WTC11 (cell line): ENCODE results near the gene ZNF326. TPM values are rescaled to one million over a fixed set of nuclear protein-coding genes. Genes with fewer than 3 reads are reported as not detected.
A peak's percentile ranks its signal among the peaks of the same experiment; 100 is the strongest.

Experiments
- ATAC-seq: fragments of 200-7000 bp; cut with Tn5 transposase; 2 replicates; pipeline ENCODE4 v1.10.0; 2021; ENCODE audit warnings: mild to moderate bottlenecking, moderate library complexity
- CTCF ChIA-PET: fragments of 300-600 bp; sonication (Branson Sonifier 250); formaldehyde crosslinking; loops from one replicate; lab custom pipeline; 2021; ENCODE audit warnings: antibody characterized with exemption; lab: Charles Lee
- POLR2A ChIA-PET: fragments of 350-600 bp; sonication (Branson Sonifier 250); formaldehyde crosslinking; loops from one replicate; lab custom pipeline; 2021; ENCODE audit warnings: antibody characterized with exemption; lab: Charles Lee
- DNase-seq: peaks from one replicate; pipeline ENCODE4 v3.0.0; 2021; ENCODE audit warnings: low spot score
- H3K27ac Mint-ChIP-seq: 2 replicates; pipeline ENCODE4 v1.8.0; 2021; ENCODE audit warnings: mixed read lengths
- H3K27me3 Mint-ChIP-seq: 2 replicates; pipeline ENCODE4 v1.8.0; 2021; ENCODE audit warnings: low read depth, mild to moderate bottlenecking, moderate library complexity, mixed read lengths
- H3K36me3 Mint-ChIP-seq: 2 replicates; pipeline ENCODE4 v1.8.0; 2021; ENCODE audit warnings: mixed read lengths
- H3K4me1 Mint-ChIP-seq: 2 replicates; pipeline ENCODE4 v1.8.0; 2022; ENCODE audit warnings: mixed read lengths
- H3K4me3 Mint-ChIP-seq: 2 replicates; pipeline ENCODE4 v1.8.0; 2021; ENCODE audit warnings: mild to moderate bottlenecking, moderate library complexity, mixed read lengths
- H3K9me3 Mint-ChIP-seq: 2 replicates; pipeline ENCODE4 v1.8.0; 2021; ENCODE audit warnings: mixed read lengths
- AR ChIP-seq: fragments of 250-450 bp; sonication (Bioruptor Pico); IDR thresholded peaks from 2 replicates; pipeline ENCODE4 v1.9.0; 2021; ENCODE audit warnings: mild to moderate bottlenecking
- CBFB ChIP-seq: sonication (generic); formaldehyde crosslinking; IDR thresholded peaks from 2 replicates; pipeline ENCODE4 v1.8.1; 2022; ENCODE audit warnings: mild to moderate bottlenecking, low read depth, missing genetic modification reagents
- CDX4 ChIP-seq: fragments of 250-450 bp; sonication (Bioruptor Pico); IDR thresholded peaks from 2 replicates; pipeline ENCODE4 v1.9.0; 2021; ENCODE audit warnings: moderate library complexity, mild to moderate bottlenecking, inconsistent platforms, borderline replicate concordance
- EMX1 ChIP-seq: fragments of 250-450 bp; sonication (Bioruptor Pico); IDR thresholded peaks from 2 replicates; pipeline ENCODE4 v1.8.0; 2021; ENCODE audit warnings: mild to moderate bottlenecking
- ESRRA ChIP-seq: sonication (generic); formaldehyde crosslinking; IDR thresholded peaks from 2 replicates; pipeline ENCODE4 v1.8.1; 2022; ENCODE audit warnings: mild to moderate bottlenecking, missing genetic modification reagents, borderline replicate concordance
- FOXJ3 ChIP-seq: sonication (generic); formaldehyde crosslinking; IDR thresholded peaks from 2 replicates; pipeline ENCODE4 v1.9.0; 2021; ENCODE audit warnings: missing genetic modification reagents, mild to moderate bottlenecking, borderline replicate concordance
- IRF1 ChIP-seq: sonication (generic); formaldehyde crosslinking; IDR thresholded peaks from 2 replicates; pipeline ENCODE4 v1.8.0; 2023; ENCODE audit warnings: missing genetic modification reagents
- NR2C2 ChIP-seq: sonication (generic); formaldehyde crosslinking; IDR thresholded peaks from 2 replicates; pipeline ENCODE4 v1.8.0; 2022; ENCODE audit warnings: mild to moderate bottlenecking, missing genetic modification reagents
- USF2 ChIP-seq: sonication (generic); formaldehyde crosslinking; IDR thresholded peaks from 2 replicates; pipeline ENCODE4 v1.8.1; 2023; ENCODE audit warnings: mild to moderate bottlenecking, missing genetic modification reagents, moderate library complexity
- ZNF232 ChIP-seq: sonication (generic); formaldehyde crosslinking; IDR thresholded peaks from 2 replicates; pipeline ENCODE4 v1.8.0; 2022; ENCODE audit warnings: mild to moderate bottlenecking, missing genetic modification reagents
- ZNF396 ChIP-seq: fragments of 250-450 bp; sonication (Bioruptor Pico); IDR thresholded peaks from 2 replicates; pipeline ENCODE4 v1.8.0; 2021; ENCODE audit warnings: mild to moderate bottlenecking, moderate library complexity, borderline replicate concordance
- total RNA-seq: library from RNA; stranded (reverse); gene quantifications from 3 replicates; pipeline ENCODE4 v1.2.3, GENCODE V29; 2021
- TF ChIP-seq, protein P1 (sequence below): fragments of 200-600 bp; IDR thresholded peaks from 2 replicates; pipeline ENCODE4 v1.8.0; 2022; ENCODE audit warnings: antibody characterized with exemption
- TF ChIP-seq, protein P2 (sequence below): sonication (generic); formaldehyde crosslinking; IDR thresholded peaks from 2 replicates; pipeline ENCODE4 v1.8.1; 2023; ENCODE audit warnings: mild to moderate bottlenecking, missing genetic modification reagents
- TF ChIP-seq, protein P3 (sequence below): fragments of 250-450 bp; sonication (Bioruptor Pico); IDR thresholded peaks from 2 replicates; pipeline ENCODE4 v2.1.2; 2022; ENCODE audit warnings: mild to moderate bottlenecking, moderate library complexity
- TF ChIP-seq, protein P4 (sequence below): sonication (generic); formaldehyde crosslinking; IDR thresholded peaks from 2 replicates; pipeline ENCODE4 v1.8.1; 2023; ENCODE audit warnings: mild to moderate bottlenecking, missing genetic modification reagents, borderline replicate concordance
- TF ChIP-seq, protein P5 (sequence below): sonication (generic); formaldehyde crosslinking; IDR thresholded peaks from 2 replicates; pipeline ENCODE4 v1.8.0; 2023; ENCODE audit warnings: missing genetic modification reagents, mild to moderate bottlenecking, borderline replicate concordance

ZNF326 gene
- total RNA-seq, 1 experiment from 2014 or later, result 32.7 TPM

DNA sequence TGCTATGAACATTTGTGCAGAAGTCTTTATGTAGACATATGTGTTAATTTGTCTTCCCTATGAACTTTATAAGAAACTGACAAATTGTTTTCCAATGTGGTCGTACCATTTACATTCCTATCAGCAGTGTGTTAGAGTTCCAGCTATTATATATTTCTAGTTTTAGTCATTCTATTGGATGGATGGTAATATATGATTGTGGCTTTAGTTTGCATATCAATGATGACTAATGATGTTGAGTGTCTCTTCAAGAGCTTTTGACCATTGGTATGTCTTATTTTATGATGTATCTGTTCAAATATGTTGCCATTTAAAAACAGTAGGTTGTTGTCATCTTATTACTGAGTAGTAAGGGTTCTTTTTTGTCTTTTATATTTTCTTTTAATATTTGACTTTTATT is 16.2 kb upstream of the ZNF326 start (continued):
- TF ChIP-seq, protein P1, sequence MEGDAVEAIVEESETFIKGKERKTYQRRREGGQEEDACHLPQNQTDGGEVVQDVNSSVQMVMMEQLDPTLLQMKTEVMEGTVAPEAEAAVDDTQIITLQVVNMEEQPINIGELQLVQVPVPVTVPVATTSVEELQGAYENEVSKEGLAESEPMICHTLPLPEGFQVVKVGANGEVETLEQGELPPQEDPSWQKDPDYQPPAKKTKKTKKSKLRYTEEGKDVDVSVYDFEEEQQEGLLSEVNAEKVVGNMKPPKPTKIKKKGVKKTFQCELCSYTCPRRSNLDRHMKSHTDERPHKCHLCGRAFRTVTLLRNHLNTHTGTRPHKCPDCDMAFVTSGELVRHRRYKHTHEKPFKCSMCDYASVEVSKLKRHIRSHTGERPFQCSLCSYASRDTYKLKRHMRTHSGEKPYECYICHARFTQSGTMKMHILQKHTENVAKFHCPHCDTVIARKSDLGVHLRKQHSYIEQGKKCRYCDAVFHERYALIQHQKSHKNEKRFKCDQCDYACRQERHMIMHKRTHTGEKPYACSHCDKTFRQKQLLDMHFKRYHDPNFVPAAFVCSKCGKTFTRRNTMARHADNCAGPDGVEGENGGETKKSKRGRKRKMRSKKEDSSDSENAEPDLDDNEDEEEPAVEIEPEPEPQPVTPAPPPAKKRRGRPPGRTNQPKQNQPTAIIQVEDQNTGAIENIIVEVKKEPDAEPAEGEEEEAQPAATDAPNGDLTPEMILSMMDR, result no peak

GRCh38 chr1:89980605-89981004 is 14.3 kb upstream of the ZNF326 start:
- H3K9me3 Mint-ChIP-seq, result peaks cover 4% of the 10 kb centered on the region
- peaks cover 12% of the 10 kb centered on the region for H3K4me1 Mint-ChIP-seq
- H3K27me3 Mint-ChIP-seq, result no peaks in the 10 kb centered on the region
- POLR2A ChIA-PET, result no interaction called here
- no peak for TF ChIP-seq EMX1 (CRISPR knock-in tag)
- TF ChIP-seq CDX4 (CRISPR knock-in tag), result no peak
- no peak for TF ChIP-seq AR (CRISPR knock-in tag)
- TF ChIP-seq, protein P2, sequence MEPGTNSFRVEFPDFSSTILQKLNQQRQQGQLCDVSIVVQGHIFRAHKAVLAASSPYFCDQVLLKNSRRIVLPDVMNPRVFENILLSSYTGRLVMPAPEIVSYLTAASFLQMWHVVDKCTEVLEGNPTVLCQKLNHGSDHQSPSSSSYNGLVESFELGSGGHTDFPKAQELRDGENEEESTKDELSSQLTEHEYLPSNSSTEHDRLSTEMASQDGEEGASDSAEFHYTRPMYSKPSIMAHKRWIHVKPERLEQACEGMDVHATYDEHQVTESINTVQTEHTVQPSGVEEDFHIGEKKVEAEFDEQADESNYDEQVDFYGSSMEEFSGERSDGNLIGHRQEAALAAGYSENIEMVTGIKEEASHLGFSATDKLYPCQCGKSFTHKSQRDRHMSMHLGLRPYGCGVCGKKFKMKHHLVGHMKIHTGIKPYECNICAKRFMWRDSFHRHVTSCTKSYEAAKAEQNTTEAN (CRISPR knock-in tag), result no peak
- no peak for TF ChIP-seq ESRRA
- no peak for TF ChIP-seq USF2 (CRISPR knock-in tag)
- TF ChIP-seq, protein P3, sequence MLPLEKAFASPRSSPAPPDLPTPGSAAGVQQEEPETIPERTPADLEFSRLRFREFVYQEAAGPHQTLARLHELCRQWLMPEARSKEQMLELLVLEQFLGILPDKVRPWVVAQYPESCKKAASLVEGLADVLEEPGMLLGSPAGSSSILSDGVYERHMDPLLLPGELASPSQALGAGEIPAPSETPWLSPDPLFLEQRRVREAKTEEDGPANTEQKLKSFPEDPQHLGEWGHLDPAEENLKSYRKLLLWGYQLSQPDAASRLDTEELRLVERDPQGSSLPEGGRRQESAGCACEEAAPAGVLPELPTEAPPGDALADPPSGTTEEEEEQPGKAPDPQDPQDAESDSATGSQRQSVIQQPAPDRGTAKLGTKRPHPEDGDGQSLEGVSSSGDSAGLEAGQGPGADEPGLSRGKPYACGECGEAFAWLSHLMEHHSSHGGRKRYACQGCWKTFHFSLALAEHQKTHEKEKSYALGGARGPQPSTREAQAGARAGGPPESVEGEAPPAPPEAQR, result no peak
- TF ChIP-seq FOXJ3 (CRISPR knock-in tag), result no peak
- TF ChIP-seq IRF1 (CRISPR knock-in tag), result no peak
- no peak for TF ChIP-seq NR2C2
- TF ChIP-seq CBFB (CRISPR knock-in tag), result no peak
- TF ChIP-seq, protein P4, sequence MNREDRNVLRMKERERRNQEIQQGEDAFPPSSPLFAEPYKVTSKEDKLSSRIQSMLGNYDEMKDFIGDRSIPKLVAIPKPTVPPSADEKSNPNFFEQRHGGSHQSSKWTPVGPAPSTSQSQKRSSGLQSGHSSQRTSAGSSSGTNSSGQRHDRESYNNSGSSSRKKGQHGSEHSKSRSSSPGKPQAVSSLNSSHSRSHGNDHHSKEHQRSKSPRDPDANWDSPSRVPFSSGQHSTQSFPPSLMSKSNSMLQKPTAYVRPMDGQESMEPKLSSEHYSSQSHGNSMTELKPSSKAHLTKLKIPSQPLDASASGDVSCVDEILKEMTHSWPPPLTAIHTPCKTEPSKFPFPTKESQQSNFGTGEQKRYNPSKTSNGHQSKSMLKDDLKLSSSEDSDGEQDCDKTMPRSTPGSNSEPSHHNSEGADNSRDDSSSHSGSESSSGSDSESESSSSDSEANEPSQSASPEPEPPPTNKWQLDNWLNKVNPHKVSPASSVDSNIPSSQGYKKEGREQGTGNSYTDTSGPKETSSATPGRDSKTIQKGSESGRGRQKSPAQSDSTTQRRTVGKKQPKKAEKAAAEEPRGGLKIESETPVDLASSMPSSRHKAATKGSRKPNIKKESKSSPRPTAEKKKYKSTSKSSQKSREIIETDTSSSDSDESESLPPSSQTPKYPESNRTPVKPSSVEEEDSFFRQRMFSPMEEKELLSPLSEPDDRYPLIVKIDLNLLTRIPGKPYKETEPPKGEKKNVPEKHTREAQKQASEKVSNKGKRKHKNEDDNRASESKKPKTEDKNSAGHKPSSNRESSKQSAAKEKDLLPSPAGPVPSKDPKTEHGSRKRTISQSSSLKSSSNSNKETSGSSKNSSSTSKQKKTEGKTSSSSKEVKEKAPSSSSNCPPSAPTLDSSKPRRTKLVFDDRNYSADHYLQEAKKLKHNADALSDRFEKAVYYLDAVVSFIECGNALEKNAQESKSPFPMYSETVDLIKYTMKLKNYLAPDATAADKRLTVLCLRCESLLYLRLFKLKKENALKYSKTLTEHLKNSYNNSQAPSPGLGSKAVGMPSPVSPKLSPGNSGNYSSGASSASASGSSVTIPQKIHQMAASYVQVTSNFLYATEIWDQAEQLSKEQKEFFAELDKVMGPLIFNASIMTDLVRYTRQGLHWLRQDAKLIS, result no peak
- no peak for TF ChIP-seq ZNF232 (CRISPR knock-in tag)
- TF ChIP-seq ZNF396 (CRISPR knock-in tag), result no peak
- TF ChIP-seq, protein P5, sequence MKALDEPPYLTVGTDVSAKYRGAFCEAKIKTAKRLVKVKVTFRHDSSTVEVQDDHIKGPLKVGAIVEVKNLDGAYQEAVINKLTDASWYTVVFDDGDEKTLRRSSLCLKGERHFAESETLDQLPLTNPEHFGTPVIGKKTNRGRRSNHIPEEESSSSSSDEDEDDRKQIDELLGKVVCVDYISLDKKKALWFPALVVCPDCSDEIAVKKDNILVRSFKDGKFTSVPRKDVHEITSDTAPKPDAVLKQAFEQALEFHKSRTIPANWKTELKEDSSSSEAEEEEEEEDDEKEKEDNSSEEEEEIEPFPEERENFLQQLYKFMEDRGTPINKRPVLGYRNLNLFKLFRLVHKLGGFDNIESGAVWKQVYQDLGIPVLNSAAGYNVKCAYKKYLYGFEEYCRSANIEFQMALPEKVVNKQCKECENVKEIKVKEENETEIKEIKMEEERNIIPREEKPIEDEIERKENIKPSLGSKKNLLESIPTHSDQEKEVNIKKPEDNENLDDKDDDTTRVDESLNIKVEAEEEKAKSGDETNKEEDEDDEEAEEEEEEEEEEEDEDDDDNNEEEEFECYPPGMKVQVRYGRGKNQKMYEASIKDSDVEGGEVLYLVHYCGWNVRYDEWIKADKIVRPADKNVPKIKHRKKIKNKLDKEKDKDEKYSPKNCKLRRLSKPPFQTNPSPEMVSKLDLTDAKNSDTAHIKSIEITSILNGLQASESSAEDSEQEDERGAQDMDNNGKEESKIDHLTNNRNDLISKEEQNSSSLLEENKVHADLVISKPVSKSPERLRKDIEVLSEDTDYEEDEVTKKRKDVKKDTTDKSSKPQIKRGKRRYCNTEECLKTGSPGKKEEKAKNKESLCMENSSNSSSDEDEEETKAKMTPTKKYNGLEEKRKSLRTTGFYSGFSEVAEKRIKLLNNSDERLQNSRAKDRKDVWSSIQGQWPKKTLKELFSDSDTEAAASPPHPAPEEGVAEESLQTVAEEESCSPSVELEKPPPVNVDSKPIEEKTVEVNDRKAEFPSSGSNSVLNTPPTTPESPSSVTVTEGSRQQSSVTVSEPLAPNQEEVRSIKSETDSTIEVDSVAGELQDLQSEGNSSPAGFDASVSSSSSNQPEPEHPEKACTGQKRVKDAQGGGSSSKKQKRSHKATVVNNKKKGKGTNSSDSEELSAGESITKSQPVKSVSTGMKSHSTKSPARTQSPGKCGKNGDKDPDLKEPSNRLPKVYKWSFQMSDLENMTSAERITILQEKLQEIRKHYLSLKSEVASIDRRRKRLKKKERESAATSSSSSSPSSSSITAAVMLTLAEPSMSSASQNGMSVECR, result no peak
- no peak for DNase-seq
- 0 out of 2 replicates have a peak overlapping the region, but pooled peaks have one; percentile 27 for H3K27ac Mint-ChIP-seq
- CTCF ChIA-PET, result interaction anchor here (0.8 kb wide), 2 partner anchors 137 to 497 kb away, joined by 3 to 4 read pairs; no protein-coding TSS in a partner anchor
- peak; percentile 67 for ATAC-seq
- peaks cover 4% of the 10 kb centered on the region; the same call in 1 of the 2 replicates for H3K36me3 Mint-ChIP-seq
- no peak overlapping the region for H3K4me3 Mint-ChIP-seq
